HS-5 (cell line): ENCODE results near the gene DNAH2.

ENCODE experiments used
- DNase-seq: peaks from one replicate; pipeline ENCODE4 v3.0.0-alpha.2; 2012; ENCODE audit warnings: low read depth

The DNAH2 gene

DNA sequence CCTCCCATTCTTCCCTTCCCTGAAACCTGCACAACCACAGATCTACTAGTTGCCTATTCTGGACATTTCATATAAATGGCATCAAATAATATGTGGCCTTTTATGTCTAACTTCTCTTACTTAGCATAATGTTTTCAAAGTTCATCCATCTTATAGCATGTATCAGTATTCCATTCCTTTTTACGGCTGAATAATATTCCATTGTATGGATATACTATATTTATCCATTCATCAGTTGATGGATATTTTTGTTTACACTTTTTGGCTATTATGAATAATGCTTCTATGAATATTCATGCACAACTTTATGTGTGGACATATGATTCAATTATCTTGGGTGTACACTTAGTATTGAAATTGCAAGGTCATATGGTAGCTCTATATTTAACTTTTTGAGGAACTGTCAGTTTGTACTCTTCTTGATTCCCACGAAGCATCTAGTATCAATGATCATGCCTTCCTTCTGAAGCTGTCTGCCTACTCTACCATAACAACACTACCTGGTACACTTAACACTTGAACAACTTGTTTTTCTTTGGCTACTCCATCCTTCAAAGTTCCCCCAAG lies 158.3 kb downstream of the DNAH2 start:
- no peak for DNase-seq

DNA sequence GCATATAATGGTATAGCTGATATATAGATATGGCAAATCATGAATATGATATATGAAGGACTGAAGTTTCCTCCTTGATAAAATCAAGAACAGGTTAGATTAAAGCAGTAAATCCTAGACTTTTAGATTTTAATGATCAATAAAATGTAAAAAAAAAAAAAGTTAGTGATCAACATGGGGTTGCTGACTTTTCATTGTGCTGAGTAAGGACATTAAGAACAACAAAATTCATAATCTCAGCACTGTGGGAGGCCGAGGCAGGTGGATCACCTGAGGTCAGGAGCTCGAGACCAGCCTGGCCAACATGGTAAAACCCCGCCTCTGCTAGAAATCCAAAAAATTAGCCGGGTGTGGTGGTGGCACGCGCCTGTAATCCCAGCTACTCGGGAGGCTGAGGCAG lies 160.7 kb downstream of the DNAH2 start:
- no peak for DNase-seq

GRCh38 chr17:7880076-7880868 lies 162.7 kb downstream of the DNAH2 start:
- DNase-seq = no peak

GRCh38 chr17:7881276-7882054 lies 163.9 kb downstream of the DNAH2 start:
- no peak for DNase-seq

- no peak for DNase-seq
Observed at GRCh38 chr17:7882068-7882467, 164.5 kb downstream of the DNAH2 start.

GRCh38 chr17:7882629-7883028 lies 165.1 kb downstream of the DNAH2 start:
- no peak for DNase-seq
